Measurements from ENCODE around the gene TIA1.

- no peak for TF ChIP-seq CTCF (IDR thresholded peaks at IDR 0.05; ENCODE audit: poor library complexity, severe bottlenecking)
- TF ChIP-seq RAD21 (conservative IDR thresholded peaks at IDR 0.05), result no peak
- no peak for TF ChIP-seq REST (IDR thresholded peaks at IDR 0.05; ENCODE audit: borderline replicate concordance)
- no peak for TF ChIP-seq POLR2AphosphoS5 (IDR thresholded peaks at IDR 0.05)
- no peak for TF ChIP-seq SMC3 (conservative IDR thresholded peaks at IDR 0.05; ENCODE audit: poor library complexity)
Observed at GRCh38 chr2:70192516-70192915, 55.9 kb downstream of the TIA1 start.
